Fibroblast of lung (primary cell): ENCODE results near the gene LDHD. TPM values are rescaled to one million over a fixed set of nuclear protein-coding genes. Genes with fewer than 3 reads are reported as not detected.

Source experiments
- DNase-seq, 2 donors: peaks; one replicate each; pipeline versions ENCODE4 v3.0.0 to v3.0.0-alpha.2; 2010; ENCODE audit warnings: low read depth in 2 of 2
- H2AFZ ChIP-seq: 2 replicates; pipeline ENCODE4 v1.5.1; 2012; ENCODE audit warnings: low read length, control low read depth, inconsistent platforms
- H3K27ac ChIP-seq: 2 replicates; pipeline ENCODE4 v1.5.1; 2011; ENCODE audit warnings: low read length, control low read depth; ENCODE audit not compliant: insufficient read depth
- H3K27me3 ChIP-seq: 2 replicates; pipeline ENCODE4 v1.5.1; 2011; ENCODE audit warnings: mild to moderate bottlenecking, low read length; ENCODE audit not compliant: control insufficient read depth, insufficient read depth
- H3K36me3 ChIP-seq: 2 replicates; pipeline ENCODE4 v1.5.1; 2011; ENCODE audit warnings: low read length; ENCODE audit not compliant: control insufficient read depth, insufficient read depth
- H3K4me1 ChIP-seq: 2 replicates; pipeline ENCODE4 v1.5.1; 2011; ENCODE audit warnings: low read length; ENCODE audit not compliant: control insufficient read depth, insufficient read depth; ENCODE audit errors: extremely low read depth
- H3K4me2 ChIP-seq: 2 replicates; pipeline ENCODE4 v1.5.1; 2011; ENCODE audit warnings: low read length, control low read depth; ENCODE audit not compliant: insufficient read depth; ENCODE audit errors: extremely low read depth
- H3K4me3 ChIP-seq, 4 experiments: fragments of 200-600 bp in 1 of 4; sonication (generic) in 1 of 4; replicated peaks in 1 of 4; 2 replicates each; pipeline ENCODE4 v1.5.1; 2011 to 2016; ENCODE audit warnings: low read length in 4 of 4, low read depth in 3 of 4, mild to moderate bottlenecking in 3 of 4, control low read depth in 2 of 4, inconsistent platforms in 1 of 4, mixed read lengths in 1 of 4; ENCODE audit not compliant: insufficient read depth in 1 of 4; ENCODE audit errors: control extremely low read depth in 1 of 4
- H3K79me2 ChIP-seq: 2 replicates; pipeline ENCODE4 v1.5.1; 2012; ENCODE audit warnings: mild to moderate bottlenecking, low read length, inconsistent platforms; ENCODE audit not compliant: control insufficient read depth, insufficient read depth
- H3K9ac ChIP-seq: 2 replicates; pipeline ENCODE4 v1.5.1; 2011; ENCODE audit warnings: mild to moderate bottlenecking, low read length, control low read depth; ENCODE audit not compliant: insufficient read depth
- H3K9me3 ChIP-seq: 2 replicates; pipeline ENCODE4 v1.5.1; 2012; ENCODE audit warnings: low read depth, low read length; ENCODE audit not compliant: control insufficient read depth, insufficient read depth
- H4K20me1 ChIP-seq: 2 replicates; pipeline ENCODE4 v1.5.1; 2011; ENCODE audit warnings: low read length; ENCODE audit not compliant: control insufficient read depth, insufficient read depth; ENCODE audit errors: extremely low read depth
- CTCF ChIP-seq, 2 donors: IDR thresholded peaks in 1 of 2; conservative IDR thresholded peaks in 1 of 2; 1 replicate in 1 of 2; 2 replicates in 1 of 2; pipeline ENCODE4 v1.5.1; 2011 to 2012; ENCODE audit warnings: low read length in 2 of 2, control low read depth in 1 of 2, inconsistent platforms in 1 of 2, low read depth in 1 of 2, mild to moderate bottlenecking in 1 of 2
- EZH2 ChIP-seq: IDR thresholded peaks from 2 replicates; pipeline ENCODE4 v1.5.1; 2012; ENCODE audit warnings: low read length, control low read depth, mild to moderate bottlenecking; ENCODE audit errors: missing control alignments
- polyA plus RNA-seq, 2 donors: library from polyadenylated mRNA; depleted of rRNA in 1 of 2; stranded (reverse) in 1 of 2; unstranded in 1 of 2; fragments of >200 nt; gene quantifications; 2 replicates each; pipeline ENCODE4 v1.2.1, GENCODE V29; 2011 to 2012; ENCODE audit warnings: missing spikeins in 1 of 2
- total RNA-seq: library from RNA; depleted of rRNA; stranded (reverse); fragments of >200 nt; gene quantifications from 2 replicates; pipeline ENCODE4 v1.2.1, GENCODE V29; 2014

The LDHD gene
- total and polyA plus RNA-seq, 2 donors (not counting 1 experiment from before 2014, with no cell fraction given) = 0.52 to 4.5 TPM

- Histone ChIP-seq H3K4me1 (no peaks in the 10 kb centered on the region), H3K27me3 (no peaks in the 10 kb centered on the region)
Observed at GRCh38 chr16:75127713-75128415, 11.3 kb upstream of the LDHD start.

GRCh38 chr16:75122609-75123008, 6.0 kb upstream of the LDHD start:
- Histone ChIP-seq H3K4me3 (no peak overlapping the region), H3K9ac (no peak overlapping the region), H3K4me2 (no peak overlapping the region), H3K79me2 (no peaks in the 10 kb centered on the region), H3K9me3 (no peaks in the 10 kb centered on the region), H4K20me1 (no peaks in the 10 kb centered on the region), H3K4me1 (no peaks in the 10 kb centered on the region), H3K36me3 (no peaks in the 10 kb centered on the region), H2AFZ (no peak overlapping the region), H3K27me3 (no peaks in the 10 kb centered on the region), H3K27ac (no peak overlapping the region)
- DNase-seq = no peak
- no peak for TF ChIP-seq EZH2
- no peak for TF ChIP-seq CTCF (conservative IDR thresholded peaks at IDR 0.05 in 1 of 2, IDR thresholded peaks at IDR 0.05 in 1 of 2; ENCODE audit: low read depth in 1 of 2, low read length in 2 of 2)

More at GRCh38 chr16:75127713-75128415, 11.3 kb upstream of the LDHD start:
- no peak for TF ChIP-seq EZH2
- TF ChIP-seq CTCF (conservative IDR thresholded peaks at IDR 0.05 in 1 of 2, IDR thresholded peaks at IDR 0.05 in 1 of 2; ENCODE audit: low read depth in 1 of 2, low read length in 2 of 2) = no peak
- Histone ChIP-seq H4K20me1 (no peaks in the 10 kb centered on the region), H2AFZ (no peak overlapping the region), H3K9ac (no peak overlapping the region), H3K36me3 (no peaks in the 10 kb centered on the region), H3K4me3 (no peak overlapping the region), H3K9me3 (no peaks in the 10 kb centered on the region), H3K27ac (no peak overlapping the region), H3K79me2 (no peaks in the 10 kb centered on the region), H3K4me2 (no peak overlapping the region)
- no peak for DNase-seq

DNA sequence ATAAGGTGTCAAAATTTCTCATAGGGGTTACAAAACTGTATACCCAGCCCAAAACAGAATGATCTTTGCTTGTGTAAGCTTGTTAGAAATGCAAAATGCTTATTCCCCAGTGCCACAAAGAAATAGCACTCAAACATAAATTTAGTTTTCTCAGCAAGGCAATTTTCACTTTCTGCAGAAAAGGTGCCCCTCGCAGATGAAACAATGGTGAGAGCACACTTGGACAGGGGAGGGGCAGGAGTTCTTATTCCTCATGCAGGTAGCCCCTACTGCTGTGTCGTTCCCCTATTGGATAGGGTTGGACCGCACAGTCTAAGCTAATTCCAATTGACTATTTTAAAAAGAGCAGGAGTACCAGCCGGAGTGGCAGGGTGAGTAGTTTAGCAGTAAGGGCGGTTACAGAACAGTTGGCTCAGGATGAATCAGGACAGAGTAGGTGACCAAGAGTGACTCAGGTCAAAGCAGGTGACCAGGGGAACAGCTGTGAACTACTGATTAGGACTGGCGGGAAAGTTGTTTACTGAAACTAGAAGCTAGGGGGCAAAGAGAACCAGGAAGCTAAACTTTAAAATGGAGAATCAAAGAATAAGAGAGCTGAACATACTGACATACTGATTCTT, 5.5 kb upstream of the LDHD start:
- no peak for DNase-seq
- Histone ChIP-seq H3K79me2 (no peaks in the 10 kb centered on the region), H3K9me3 (no peaks in the 10 kb centered on the region), H3K4me1 (no peaks in the 10 kb centered on the region), H3K4me2 (no peak overlapping the region), H3K27ac (no peak overlapping the region), H3K4me3 (no peak overlapping the region), H3K9ac (no peak overlapping the region), H3K36me3 (no peaks in the 10 kb centered on the region), H4K20me1 (no peaks in the 10 kb centered on the region), H2AFZ (no peak overlapping the region), H3K27me3 (no peaks in the 10 kb centered on the region)
- TF ChIP-seq EZH2 = no peak
- TF ChIP-seq CTCF (conservative IDR thresholded peaks at IDR 0.05 in 1 of 2, IDR thresholded peaks at IDR 0.05 in 1 of 2; ENCODE audit: low read depth in 1 of 2, low read length in 2 of 2) = no peak
